HCT116 (cell line): ENCODE data around the gene SZT2.

Experiments
- CTCF ChIP-seq, 3 experiments: fragments of 200-600 bp in 1 of 3; sonication (generic) in 1 of 3; IDR thresholded peaks in 2 of 3; conservative IDR thresholded peaks in 1 of 3; 2 replicates each; pipeline ENCODE4 v1.5.1; 2012 to 2017; ENCODE audit warnings: low read depth in 2 of 3, low read length in 2 of 3, antibody characterized with exemption in 1 of 3, borderline replicate concordance in 1 of 3, control low read depth in 1 of 3, mild to moderate bottlenecking in 1 of 3, mixed read lengths in 1 of 3, mixed run types in 1 of 3, moderate library complexity in 1 of 3; ENCODE audit not compliant: insufficient read depth in 1 of 3
- EZH2 ChIP-seq: fragments of 200-600 bp; sonication (generic); IDR thresholded peaks from 2 replicates; pipeline ENCODE4 v1.6.1; 2017; ENCODE audit warnings: antibody characterized with exemption, mixed run types
- EZH2phosphoT487 ChIP-seq: fragments of 200-600 bp; IDR thresholded peaks from 2 replicates; pipeline ENCODE4 v1.6.1; 2018; ENCODE audit warnings: antibody characterized with exemption, borderline replicate concordance
- FOSL1 ChIP-seq: IDR thresholded peaks from 2 replicates; pipeline ENCODE4 v1.6.1; 2012; ENCODE audit warnings: low read depth
- POLR2A ChIP-seq: IDR thresholded peaks from 2 replicates; pipeline ENCODE4 v1.7.0; 2011; ENCODE audit warnings: borderline replicate concordance; ENCODE audit not compliant: insufficient read depth, insufficient read length; ENCODE audit errors: extremely low read depth
- POLR2AphosphoS5 ChIP-seq: IDR thresholded peaks from 2 replicates; pipeline ENCODE4 v1.6.1; 2011; ENCODE audit warnings: mild to moderate bottlenecking, low read depth, low read length, moderate library complexity
- SIN3A ChIP-seq: IDR thresholded peaks from 2 replicates; pipeline ENCODE4 v1.6.1; 2012; ENCODE audit warnings: low read depth
- YY1 ChIP-seq: IDR thresholded peaks from 2 replicates; pipeline ENCODE4 v1.6.1; 2011; ENCODE audit warnings: low read length, low read depth, moderate library complexity, mild to moderate bottlenecking; ENCODE audit not compliant: insufficient replicate concordance; ENCODE audit errors: extremely low read depth
- TF ChIP-seq, protein P1 (sequence below): IDR thresholded peaks from 2 replicates; pipeline ENCODE4 v1.6.1; 2012; ENCODE audit warnings: low read depth

DNA sequence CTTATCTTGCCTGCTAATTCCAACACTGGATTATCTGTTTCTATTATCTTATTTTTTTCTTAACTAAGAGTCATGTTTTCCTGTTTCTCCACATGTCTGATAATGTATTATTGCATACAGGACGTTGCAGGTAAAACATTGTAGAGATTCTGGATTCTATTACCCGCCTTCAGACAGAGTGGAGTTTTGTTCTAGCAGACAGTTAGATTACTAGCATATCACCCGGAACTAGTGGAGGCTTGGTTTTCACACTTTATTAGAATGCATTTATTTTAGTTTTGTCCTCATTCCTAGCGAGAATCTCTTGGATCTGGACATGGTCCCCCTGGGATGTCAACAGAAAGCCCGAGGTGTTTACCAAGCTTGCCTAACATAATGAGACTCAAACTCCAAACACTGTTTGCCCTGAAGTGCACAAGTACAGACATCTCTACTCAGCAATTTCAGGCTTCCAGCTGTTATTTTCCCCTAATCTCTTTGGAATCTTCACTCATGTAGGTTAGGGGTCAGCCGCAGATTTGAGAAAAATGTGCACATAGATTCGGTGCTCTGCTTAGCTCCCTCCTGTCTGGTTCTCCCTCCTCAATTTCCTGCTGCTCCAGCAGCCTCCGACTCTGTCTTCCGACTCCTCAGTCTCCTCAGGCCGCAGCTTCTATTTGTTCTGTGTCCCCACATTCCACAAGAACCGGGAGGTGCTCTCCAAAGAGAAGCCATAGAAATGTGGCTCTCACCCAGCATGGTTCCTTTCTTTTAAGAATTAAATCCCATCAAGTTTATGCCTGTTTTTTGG lies 104.2 kb downstream of the SZT2 start:
- TF ChIP-seq SIN3A: no peak
- TF ChIP-seq EZH2phosphoT487: no peak
- no peak for TF ChIP-seq CTCF (IDR thresholded peaks at IDR 0.05 in 2 of 3, conservative IDR thresholded peaks at IDR 0.05 in 1 of 3; ENCODE audit: borderline replicate concordance in 1 of 3, insufficient read depth in 1 of 3, low read depth in 2 of 3, low read length in 2 of 3)
- TF ChIP-seq YY1: no peak
- TF ChIP-seq EZH2: no peak
- TF ChIP-seq POLR2A: no peak
- no peak for TF ChIP-seq POLR2AphosphoS5
- TF ChIP-seq, protein P1, sequence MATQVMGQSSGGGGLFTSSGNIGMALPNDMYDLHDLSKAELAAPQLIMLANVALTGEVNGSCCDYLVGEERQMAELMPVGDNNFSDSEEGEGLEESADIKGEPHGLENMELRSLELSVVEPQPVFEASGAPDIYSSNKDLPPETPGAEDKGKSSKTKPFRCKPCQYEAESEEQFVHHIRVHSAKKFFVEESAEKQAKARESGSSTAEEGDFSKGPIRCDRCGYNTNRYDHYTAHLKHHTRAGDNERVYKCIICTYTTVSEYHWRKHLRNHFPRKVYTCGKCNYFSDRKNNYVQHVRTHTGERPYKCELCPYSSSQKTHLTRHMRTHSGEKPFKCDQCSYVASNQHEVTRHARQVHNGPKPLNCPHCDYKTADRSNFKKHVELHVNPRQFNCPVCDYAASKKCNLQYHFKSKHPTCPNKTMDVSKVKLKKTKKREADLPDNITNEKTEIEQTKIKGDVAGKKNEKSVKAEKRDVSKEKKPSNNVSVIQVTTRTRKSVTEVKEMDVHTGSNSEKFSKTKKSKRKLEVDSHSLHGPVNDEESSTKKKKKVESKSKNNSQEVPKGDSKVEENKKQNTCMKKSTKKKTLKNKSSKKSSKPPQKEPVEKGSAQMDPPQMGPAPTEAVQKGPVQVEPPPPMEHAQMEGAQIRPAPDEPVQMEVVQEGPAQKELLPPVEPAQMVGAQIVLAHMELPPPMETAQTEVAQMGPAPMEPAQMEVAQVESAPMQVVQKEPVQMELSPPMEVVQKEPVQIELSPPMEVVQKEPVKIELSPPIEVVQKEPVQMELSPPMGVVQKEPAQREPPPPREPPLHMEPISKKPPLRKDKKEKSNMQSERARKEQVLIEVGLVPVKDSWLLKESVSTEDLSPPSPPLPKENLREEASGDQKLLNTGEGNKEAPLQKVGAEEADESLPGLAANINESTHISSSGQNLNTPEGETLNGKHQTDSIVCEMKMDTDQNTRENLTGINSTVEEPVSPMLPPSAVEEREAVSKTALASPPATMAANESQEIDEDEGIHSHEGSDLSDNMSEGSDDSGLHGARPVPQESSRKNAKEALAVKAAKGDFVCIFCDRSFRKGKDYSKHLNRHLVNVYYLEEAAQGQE: no peak
- TF ChIP-seq FOSL1: no peak
